ENCODE results near the gene ANKRD16.
"Not testable (repeated sequence)": the region's sequence is repeated elsewhere in the genome, so short reads cannot be mapped to it uniquely, and the experiment has no call there.

The ANKRD16 gene

DNA sequence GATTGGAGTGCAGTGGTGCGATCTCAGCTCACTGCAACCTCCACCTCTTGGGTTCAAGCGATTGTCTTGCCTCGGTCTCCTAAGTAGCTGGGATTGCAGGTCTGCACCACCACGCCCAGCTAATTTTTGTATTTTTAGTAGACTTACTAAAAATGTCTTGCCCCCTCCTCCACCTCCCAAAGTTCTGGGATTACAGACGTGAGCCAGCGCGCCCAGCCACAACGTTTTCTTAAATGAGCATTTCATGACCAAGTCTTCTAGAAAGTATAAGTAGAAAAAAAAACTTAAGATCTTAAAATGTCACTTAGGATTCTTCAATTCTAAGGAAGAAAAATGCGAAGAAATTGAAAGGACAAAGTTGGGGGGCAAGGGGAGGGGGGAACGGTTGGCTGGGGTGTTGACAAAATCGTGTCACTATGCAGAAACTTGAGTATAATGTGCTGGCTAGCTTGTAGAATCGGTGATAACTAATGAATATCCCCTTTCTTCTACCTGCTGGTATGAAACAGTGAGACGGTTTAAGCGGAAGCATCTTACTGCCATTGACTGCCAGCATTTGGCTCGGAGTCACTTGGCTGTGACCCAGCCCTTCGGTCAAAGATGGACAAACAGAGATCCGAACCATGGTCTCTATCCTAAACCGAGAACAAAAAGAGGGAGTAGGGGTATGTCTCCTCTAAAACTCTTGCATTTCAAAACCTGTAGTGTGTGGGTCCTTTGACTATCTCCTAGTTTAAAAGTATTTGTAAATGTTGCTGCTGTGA lies 13.0 kb upstream of the ANKRD16 start:
- DNase-seq: no peak

DNA sequence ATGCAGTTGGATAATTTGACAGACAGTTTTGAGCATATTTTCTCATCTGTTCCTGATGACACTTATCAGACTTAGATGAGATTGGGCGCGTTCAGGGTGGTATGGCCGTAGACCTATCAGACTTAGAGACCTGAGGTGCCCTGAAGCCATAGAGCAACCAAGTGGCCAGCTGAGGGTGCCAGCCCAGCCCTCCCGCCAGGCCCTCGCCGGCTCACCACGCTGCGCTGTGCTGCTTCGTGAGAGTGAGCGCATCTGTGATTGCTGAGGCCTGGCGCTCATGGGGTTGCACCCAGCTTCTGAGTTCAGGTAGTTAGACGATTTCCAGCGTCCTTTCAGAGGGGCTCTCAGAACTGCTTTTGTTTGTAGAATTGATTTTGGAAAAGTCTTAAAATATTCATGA lies 10.6 kb upstream of the ANKRD16 start:
- no peak for DNase-seq

DNA sequence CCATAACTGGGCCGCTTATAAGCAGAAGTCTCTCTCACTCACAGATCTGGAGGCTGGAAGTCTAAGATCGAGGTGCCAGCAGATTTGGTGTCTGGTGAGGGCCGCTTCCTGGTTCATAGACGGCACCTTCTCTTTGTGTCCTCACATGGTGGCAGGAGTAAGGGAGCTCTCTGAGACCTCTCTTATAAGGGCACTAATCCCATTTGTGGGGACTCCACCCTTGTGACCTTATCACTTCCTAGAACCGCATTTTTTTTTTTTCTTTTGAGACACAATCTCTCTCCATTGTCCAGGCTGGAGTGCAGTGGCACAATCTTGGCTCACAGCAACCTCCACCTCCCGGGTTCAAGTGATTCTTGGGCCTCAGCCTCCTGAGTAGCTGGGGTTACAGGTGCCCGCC lies 8.5 kb upstream of the ANKRD16 start:
- no peak for DNase-seq

DNA sequence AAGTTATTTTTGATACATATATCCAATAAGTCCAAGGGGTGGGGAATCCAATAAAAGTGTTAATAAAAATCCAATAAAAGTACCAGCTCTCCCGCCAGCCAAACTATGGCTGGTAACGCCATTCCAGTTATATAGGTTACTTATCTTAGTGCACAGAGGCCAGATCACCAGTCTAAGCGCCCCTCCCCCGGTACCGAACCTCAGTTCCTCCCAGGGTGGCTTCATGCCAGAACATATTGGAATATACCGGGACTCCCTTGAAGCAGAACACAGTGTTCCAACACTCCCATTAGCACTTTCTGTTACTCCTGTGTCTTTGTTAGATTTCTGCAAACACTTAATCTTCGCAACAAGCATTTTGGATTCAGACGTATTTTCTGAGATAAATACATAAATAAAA lies 7.8 kb upstream of the ANKRD16 start:
- DNase-seq: no peak

DNA sequence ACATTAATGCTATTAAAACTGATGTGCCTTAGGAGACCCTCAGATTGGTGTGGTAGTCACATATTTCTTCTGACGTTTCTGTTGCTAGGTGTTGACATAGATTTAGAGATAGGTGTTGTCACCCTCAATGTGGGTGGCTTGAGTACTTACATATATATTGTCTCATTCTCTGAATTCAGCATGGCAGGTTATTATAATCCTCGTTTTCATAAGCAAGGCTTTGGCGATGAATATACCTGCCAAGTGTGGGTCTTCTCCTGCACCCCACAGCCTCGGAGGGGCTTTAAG lies 7.3 kb upstream of the ANKRD16 start:
- DNase-seq: no peak

DNA sequence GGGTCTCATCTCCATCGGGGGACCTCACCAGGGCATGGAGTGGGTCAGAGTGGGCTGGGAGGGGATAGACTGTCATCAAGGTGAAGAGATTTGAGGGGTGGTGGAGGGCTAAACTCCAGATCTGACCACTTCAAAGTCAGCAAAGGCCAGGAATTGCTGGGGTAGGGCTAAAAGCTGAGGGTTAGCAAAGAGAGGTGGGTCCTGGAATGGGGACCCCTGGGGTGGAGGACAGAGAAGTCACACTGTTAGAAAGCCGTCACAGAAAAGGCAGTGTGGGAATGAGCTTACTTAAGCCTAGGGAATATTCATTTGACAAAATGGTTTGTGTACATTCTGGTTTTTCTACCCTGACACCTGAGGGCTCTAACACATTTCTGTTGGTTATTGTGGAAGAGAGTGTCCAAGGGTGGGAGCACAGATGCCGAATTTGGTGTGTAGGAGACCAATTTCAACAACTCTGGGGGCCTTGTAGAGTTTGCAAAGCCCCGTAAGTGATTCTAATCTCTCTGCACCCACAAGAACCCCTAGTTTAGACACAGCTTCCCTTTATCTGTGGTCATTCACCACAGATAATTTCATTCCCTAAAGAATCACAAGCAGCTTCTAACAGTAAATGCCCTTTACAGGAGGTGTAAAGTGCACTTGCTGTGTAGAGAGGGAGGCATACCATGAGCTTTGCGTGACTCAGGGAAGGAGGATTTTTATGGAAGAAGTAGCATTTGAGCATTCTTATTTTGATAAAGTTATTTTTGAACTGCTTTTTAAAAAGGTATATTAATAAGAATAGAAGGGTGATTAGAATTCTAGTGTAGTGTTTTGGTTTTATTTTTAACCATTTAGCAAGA lies 6.7 kb upstream of the ANKRD16 start:
- no peak for DNase-seq

DNA sequence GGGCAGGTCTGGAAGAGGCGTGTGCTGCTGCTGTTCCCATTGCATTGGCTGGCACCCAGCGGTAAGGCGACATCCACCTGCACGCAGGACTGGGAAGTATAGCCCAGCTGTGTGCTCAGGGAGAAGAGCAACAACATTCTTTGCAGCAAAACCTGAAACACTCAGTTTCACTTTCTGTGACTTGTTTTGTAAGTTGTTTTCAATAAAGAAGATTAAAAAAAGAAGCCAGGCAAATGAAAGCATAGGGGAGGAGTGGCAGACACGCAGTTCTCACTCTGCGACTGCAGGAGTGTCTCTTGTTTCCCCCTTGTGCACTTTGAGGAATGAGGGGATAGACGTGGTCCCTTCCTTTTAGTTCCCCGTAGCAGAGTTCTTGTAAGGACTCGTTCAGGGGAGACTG lies 6.1 kb upstream of the ANKRD16 start:
- no peak for DNase-seq

DNA sequence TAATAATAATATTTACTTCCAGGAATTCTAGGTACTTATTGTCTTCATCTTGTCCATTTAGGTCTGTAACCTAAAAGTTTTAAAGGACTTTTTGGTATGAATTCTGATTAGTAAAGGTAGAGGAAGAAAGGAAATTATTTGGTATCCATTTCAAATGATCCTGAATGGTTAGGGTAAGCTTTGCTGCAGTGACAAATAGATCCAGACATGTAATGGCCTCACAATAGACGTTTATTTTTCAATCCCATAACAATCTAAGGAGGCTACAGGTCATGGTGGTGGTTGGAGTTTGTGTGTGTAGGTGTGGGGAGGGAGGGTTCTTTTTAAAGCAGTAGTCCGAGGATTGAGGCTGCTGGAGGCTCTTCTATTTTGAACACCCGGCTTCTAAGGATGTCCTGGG lies 5.7 kb upstream of the ANKRD16 start:
- DNase-seq: no peak

DNA sequence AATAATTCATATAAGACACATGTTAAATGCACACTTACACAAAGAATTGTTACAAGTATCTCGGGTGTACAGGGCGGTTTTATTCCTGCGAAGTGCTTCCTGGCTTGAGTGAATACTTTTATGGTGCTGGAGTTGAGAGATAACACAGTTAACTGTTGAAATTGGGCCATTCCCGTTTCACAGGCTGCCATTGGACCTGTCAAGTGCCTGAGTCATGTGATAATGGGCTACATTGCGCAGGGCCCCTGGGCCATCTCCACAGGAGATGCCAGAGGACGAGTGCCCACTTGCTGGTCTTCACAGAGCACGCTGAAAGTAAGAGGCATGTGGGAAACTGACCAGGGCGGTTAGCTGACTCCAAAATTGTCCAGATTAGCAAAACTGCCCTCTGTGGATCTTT lies 5.2 kb upstream of the ANKRD16 start:
- no peak for DNase-seq

DNA sequence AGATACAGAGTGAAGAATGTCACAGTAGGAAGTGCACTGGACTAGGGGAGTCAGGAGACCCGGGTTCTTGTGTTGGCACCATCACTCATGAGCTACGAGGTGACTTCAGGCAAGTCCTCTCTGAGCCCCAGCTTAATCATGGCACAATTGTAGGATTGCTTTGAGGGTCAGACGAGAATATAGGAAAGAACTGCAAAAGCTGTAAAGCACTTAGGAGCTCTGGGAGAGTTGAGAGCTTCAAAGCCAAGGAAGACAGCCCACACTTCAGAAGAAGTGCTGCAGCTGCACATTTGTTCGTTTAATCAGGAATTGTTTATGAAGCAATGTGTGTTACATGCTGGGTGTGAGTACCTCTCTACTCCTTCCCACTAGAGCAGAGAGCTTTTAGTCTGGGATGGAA lies 4.7 kb upstream of the ANKRD16 start:
- DNase-seq: no peak

DNA sequence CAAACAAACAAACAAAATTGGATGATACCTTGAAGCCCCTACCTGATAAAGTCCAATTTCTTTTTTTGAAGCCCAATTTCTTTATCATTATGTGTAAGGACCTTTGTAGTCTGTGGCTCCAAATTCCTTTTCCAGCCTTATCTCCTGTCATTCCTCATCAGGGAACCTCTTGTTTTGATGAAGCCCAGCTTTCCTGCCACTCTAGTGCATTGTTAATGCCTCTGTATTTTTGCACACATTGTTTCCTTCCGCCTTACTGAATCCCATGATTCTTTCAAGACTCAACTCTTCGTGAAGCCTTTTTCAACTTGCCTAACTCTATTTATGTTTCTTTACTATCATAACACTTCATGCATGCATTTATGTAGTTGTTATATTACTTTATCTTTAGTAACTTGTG lies 3.6 kb upstream of the ANKRD16 start:
- no peak for DNase-seq

DNA sequence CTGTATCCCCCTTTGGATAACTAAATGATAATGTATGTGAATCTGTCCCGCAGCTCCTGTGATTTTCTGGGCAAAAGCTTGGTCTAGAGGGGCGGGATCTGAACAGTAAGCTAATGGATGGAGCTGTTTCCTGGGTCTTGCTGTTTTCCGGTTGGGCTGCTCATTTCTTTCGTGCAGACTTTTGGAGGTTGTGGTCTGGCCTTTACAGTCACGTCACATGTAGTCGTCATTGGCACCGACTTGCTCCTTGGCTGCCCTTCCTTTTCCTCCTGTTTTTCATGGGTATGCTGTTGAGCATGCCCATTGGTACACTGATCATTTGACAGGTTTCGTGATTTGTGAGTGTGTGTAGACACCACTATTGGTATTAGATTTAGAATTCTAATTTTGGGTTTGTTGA lies 2.3 kb upstream of the ANKRD16 start:
- no peak for DNase-seq

DNA sequence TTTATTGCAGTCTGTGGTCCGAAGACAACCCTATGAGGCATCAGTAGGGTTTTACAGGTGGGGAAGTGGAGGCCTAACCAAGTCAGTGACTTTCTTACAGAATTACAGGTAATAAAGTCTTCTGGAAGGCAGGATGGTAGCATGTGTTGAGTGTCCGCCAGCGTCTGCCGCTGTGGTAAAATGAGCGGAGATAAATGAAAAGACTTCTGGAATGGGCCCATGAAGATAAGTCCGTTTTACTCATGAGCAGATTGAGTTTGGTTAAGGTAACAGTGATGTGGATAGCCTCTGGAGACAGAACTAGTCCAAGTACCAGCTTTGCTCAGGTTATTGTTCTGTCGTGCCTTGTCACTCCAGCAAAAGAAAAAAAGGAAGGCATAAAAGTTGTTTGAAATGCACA lies 1.3 kb upstream of the ANKRD16 start:
- DNase-seq: no peak

DNA sequence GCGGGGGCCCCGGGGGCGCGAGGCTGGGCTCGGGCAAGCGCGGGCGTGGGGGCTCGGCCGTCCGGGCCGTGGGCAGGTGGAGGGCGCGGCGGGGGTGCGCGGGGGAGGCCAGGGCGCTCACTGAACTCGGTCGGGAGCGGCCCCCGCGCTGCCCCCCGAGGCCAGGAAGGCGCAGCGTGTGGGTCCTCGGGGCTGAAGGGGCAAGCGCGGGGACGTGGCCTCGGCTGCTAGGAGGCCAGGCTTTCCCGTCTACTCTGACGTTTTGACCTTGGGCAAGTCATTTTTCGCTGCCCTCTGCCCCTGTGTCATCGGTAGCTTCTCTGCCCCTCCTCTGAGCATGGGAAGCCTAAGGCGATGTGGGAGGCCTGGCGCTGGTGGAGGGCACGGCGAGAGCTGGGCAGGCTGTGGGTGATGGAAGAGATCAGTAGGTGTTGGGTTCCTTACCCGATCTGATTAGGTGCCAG lies 791 bp upstream of the ANKRD16 start:
- DNase-seq: no peak

DNA sequence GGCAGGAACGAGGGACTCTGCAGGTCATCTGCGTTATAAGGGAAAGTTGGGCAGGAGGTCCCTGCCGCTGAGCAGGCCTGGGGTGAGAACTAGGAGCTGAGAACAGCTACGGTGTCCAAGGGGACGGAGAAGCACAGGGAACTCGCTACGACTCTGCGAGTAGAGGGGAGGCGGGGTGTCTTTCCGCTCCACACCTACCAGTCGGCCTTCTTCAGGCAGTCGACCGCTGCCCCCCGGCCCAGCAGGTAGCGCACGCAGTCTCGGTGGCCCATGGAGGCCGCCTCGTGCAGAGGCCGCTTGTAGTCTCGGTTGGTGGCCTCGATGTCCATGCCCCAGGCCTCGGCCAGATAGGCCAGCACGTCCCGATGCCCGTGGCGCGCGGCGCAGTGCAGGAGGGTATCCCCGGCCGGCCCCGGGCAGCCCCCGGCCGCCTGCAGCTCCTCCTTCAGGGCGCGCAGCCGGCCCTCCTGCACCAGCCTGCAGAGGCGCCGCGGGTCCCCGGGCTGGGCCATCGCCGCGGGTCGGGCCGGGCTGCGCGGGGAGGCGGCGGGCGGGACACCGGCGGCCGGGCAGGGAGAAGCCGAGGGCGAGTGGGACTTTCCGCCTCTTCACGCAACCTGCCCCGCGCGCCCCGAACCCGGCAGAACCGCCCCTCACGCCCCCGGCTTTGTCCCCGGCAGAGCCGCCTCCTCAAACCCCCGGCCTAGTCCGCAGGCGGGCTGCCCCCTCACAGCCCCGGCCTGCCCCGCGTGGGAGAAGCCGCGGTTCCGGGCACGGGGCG lies 660 bp downstream of the ANKRD16 start:
- DNase-seq: no peak

DNA sequence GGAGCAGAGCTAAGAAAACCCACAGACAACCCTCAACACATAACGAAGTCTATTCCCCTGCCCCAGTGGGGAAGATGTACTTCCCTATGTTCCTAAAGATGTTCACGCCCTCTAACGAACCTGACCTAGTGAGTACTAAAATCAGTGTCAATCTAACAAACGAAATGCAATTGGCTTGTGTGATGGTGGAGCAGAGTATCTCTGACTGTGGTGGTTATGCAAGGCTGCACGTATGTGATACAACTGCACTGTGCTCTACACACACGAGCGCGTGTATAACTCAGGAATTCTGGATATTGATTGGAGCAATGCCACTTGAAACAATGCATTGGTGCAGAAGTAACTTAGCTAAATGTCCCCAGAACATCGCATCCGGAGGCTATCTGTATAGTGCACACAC lies 1.3 kb downstream of the ANKRD16 start:
- no peak for DNase-seq

DNA sequence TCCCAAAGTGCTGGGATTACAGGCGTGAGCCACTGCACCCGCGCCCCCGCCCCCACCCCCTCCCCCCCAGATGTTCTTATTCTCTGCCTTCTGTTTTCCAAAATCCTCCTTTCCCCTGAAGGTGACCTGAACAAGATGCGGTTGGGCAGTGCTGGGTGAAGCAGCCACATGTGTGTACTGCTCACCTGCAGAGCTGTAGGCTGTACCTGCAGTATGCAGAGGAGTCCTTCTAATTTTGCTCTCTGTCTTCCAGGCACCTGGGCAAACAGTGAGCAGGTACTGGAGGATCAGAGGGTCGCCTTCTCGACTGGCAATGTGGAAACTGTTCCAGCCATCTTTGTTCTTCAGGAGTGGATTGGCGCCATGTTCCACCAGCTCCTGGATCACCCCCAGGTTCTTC lies 2.1 kb downstream of the ANKRD16 start:
- no peak for DNase-seq

DNA sequence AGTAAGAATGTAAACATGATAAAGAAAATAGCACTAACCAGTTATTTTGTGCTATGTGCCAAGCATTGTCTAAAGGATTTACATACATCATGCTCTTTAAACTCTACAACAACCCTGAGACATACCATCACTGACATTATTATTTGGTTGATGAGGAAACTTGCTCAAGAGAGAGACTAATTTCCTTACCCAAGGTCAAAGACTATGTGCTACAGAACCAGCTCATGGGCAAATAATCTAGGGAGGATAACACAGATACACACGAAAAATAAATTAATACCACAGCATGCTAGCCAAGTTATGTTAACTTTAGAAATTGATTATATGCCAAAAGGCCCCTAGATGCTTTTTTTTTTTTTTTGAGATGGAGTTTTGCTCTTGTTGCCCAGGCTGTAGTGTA lies 2.7 kb downstream of the ANKRD16 start:
- DNase-seq: no peak

DNA sequence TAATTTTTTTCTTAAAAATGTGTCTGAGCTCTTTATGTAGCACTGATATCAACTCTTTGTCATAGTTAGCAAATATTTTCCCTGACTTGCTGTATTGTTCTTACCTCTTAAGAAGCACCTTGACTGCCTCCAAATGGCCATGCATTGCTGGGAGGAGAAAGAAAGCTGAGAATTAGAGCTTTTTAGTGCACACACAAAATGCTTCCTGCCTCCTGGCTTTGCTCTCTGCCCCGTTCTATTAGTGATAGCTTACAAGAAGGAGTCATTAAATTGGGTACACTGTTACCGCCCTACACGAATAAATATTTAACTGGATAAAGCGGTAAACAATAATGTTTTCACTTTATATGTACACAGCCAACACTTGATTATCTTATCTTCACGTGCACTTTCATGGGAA lies 4.1 kb downstream of the ANKRD16 start:
- DNase-seq: no peak

DNA sequence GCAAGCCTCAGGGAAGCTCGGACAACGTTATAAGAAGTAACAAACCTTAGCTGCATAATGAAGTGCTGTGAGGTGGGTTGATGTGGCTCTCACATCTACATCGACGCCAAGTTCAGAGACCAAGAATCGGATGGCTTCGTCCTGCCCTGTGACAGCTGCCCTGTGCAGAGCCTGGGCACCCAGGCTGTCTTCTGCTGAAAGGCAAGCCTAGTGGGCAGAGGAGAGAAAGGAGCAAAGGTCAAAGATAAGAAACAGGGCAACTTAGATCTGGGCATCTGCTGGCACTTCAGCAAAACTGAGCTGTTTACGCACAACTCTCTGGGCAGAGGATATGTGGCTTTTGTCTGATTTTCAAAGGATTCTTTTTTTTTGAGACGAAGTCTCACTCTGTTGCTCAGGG lies 6.7 kb downstream of the ANKRD16 start:
- no peak for DNase-seq

DNA sequence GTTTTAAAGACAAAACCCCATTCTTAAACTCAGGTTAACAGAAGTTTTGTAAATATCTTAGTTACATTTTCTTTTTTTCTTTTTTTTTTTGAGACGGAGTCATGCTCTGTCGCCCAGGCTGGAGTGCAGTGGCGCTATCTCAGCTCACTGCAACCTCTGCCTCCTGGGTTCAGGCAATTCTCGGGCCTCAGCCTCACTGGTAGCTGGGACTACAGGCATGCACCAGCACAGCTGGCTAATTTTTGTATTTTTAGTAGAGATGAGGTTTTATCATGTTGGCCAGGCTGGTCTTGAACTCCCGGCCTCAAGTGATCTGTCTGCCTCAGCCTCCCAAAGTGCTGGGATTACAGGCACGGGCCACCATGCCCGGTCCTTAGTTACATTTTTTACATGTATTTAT lies 12.7 kb downstream of the ANKRD16 start:
- not testable (repeated sequence) for DNase-seq

DNA sequence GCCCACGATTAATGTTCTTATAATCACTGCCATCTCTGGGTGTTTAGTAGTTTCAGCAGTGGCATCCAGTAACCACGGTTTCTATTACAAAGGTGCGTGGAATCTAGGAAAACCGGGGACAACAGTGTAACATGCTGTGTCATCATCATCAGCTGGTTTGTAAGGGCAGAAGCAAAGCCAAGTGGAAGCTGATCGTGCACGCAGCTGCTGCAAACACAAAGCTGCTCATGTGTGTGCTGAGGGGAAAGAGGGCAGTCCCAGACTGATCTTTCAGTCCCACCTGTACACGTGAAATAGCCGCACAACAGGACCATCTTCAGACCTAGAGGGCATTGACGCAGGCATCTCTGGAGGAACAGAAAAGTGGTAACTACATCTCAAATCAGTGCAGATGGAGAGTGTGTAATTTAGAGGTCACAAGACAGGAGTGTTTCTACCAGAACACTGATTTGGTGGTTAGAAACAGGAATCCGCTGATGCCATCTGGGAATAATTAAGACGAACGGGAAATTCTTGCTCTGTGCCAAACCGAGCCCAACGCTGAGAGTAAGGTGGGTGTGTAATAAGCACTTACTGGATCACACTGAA lies 13.4 kb downstream of the ANKRD16 start:
- DNase-seq: no peak

DNA sequence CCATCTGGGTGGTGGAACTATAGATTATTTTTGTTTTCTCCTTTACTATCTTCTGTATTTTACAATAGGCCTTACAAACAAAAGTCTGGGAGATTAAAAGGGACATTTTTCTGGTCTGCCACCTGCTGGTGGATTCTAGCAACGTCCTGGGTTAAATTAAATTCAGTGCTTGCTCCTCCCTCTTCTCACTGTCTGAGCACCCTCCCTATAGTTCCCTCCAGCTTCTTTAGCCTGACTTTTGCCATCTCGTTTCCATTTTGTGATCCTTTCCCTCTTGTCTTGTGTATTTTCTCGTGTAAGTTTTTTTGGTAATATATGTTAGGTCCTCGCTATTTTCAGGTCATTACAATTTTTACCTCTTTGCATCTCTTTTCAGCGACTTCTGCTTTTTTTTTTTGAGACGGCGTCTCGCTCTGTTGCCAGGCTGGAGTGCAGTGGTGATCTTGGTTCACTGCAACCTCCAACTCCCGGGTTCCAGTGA lies 16.1 kb downstream of the ANKRD16 start:
- no peak for DNase-seq

Measured in NCI-H1105 (cell line).